Chondrocyte (in vitro differentiated cells): ENCODE data around the gene BCKDK. TPM values are rescaled to one million over a fixed set of nuclear protein-coding genes. Genes with fewer than 3 reads are reported as not detected.
"Not testable (repeated sequence)": the region's sequence is repeated elsewhere in the genome, so short reads cannot be mapped to it uniquely, and the experiment has no call there.

Source experiments
- DNase-seq: peaks from one replicate; pipeline ENCODE4 v3.0.0; 2021; ENCODE audit warnings: mixed read lengths, low spot score
- H3K27ac Mint-ChIP-seq: one replicate; pipeline ENCODE4 v1.8.0; 2021; ENCODE audit warnings: mild to moderate bottlenecking, moderate library complexity, mixed read lengths; ENCODE audit not compliant: unreplicated experiment
- H3K27me3 Mint-ChIP-seq: 2 replicates; pipeline ENCODE4 v1.8.0; 2021; ENCODE audit warnings: low read depth, mixed read lengths
- H3K36me3 Mint-ChIP-seq: 2 replicates; pipeline ENCODE4 v1.8.0; 2021; ENCODE audit warnings: low read depth, mixed read lengths
- H3K4me1 Mint-ChIP-seq: 2 replicates; pipeline ENCODE4 v1.8.0; 2021; ENCODE audit warnings: low read depth, mild to moderate bottlenecking, mixed read lengths
- H3K4me3 Mint-ChIP-seq: one replicate; pipeline ENCODE4 v1.8.0; 2021; ENCODE audit warnings: mild to moderate bottlenecking, moderate library complexity, mixed read lengths; ENCODE audit not compliant: unreplicated experiment
- H3K9me3 Mint-ChIP-seq: 2 replicates; pipeline ENCODE4 v1.8.0; 2021; ENCODE audit warnings: low read depth, mixed read lengths
- CTCF ChIP-seq: fragments of 200-600 bp; sonication (generic); IDR thresholded peaks from 2 replicates; pipeline ENCODE4 v1.5.0; 2021; ENCODE audit warnings: antibody characterized with exemption, mild to moderate bottlenecking, moderate library complexity
- total RNA-seq: library from RNA; stranded (reverse); gene quantifications from 3 replicates; pipeline ENCODE4 v1.2.1, GENCODE V29; 2021

Gene BCKDK
- total RNA-seq, 1 donor from 2014 or later: 36.3 TPM

GRCh38 chr16:31092330-31092729 is 15.9 kb upstream of the BCKDK start:
- no peaks in the 10 kb centered on the region for H3K9me3 Mint-ChIP-seq
- H3K36me3 Mint-ChIP-seq: peaks cover 4% of the 10 kb centered on the region
- H3K4me3 Mint-ChIP-seq: peak overlapping the region; percentile 4
- DNase-seq: no peak
- peak overlapping the region; percentile 41 for H3K27ac Mint-ChIP-seq
- no peak for TF ChIP-seq CTCF
- H3K27me3 Mint-ChIP-seq: no peaks in the 10 kb centered on the region
- H3K4me1 Mint-ChIP-seq: peaks cover 30% of the 10 kb centered on the region

GRCh38 chr16:31093132-31093703 is 15.0 kb upstream of the BCKDK start:
- Mint-ChIP-seq H3K27me3 (no peaks in the 10 kb centered on the region), H3K27ac (peak overlapping the region; percentile 88), H3K4me3 (peak overlapping the region; percentile 98), H3K4me1 (peaks cover 30% of the 10 kb centered on the region), H3K36me3 (peaks cover 4% of the 10 kb centered on the region), H3K9me3 (no peaks in the 10 kb centered on the region)
- no peak for TF ChIP-seq CTCF
- no peak for DNase-seq

- Mint-ChIP-seq H3K9me3 (no peaks in the 10 kb centered on the region), H3K4me1 (peaks cover 30% of the 10 kb centered on the region), H3K4me3 (peak overlapping the region; percentile 98), H3K27me3 (no peaks in the 10 kb centered on the region), H3K36me3 (peaks cover 4% of the 10 kb centered on the region), H3K27ac (peak overlapping the region; percentile 88)
- TF ChIP-seq CTCF: no peak
- DNase-seq: no peak
These were observed 14.1 kb upstream of the BCKDK start for GRCh38 chr16:31094088-31094423.

GRCh38 chr16:31094424-31095120 is 13.6 kb upstream of the BCKDK start, which contains the start of gene VKORC1:
VKORC1 (minus strand) TSS chr16:31094797; CDS start chr16:31094729, 68 bp downstream.
- peak; percentile 97 for DNase-seq
- Mint-ChIP-seq H3K27me3 (no peaks in the 10 kb centered on the region), H3K4me3 (peak within 1 kb of the TSS; percentile 98), H3K36me3 (peaks cover 4% of the 10 kb centered on the region), H3K4me1 (peaks cover 30% of the 10 kb centered on the region), H3K9me3 (peaks cover under 1% of the 10 kb centered on the region), H3K27ac (peak within 1 kb of the TSS; percentile 88)
- TF ChIP-seq CTCF: peak; percentile 29

GRCh38 chr16:31099860-31100638 is 8.1 kb upstream of the BCKDK start:
- Mint-ChIP-seq H3K27me3 (no peaks in the 10 kb centered on the region), H3K27ac (no peak overlapping the region), H3K36me3 (peaks cover 1% of the 10 kb centered on the region), H3K9me3 (peaks cover 7% of the 10 kb centered on the region), H3K4me1 (peaks cover 8% of the 10 kb centered on the region), H3K4me3 (no peak overlapping the region)
- no peak for TF ChIP-seq CTCF
- no peak for DNase-seq

- H3K27ac Mint-ChIP-seq, H3K4me1 Mint-ChIP-seq, H3K4me3 Mint-ChIP-seq, DNase-seq, H3K27me3 Mint-ChIP-seq, H3K9me3 Mint-ChIP-seq, H3K36me3 Mint-ChIP-seq: not testable (repeated sequence)
These were observed 7.1 kb upstream of the BCKDK start for GRCh38 chr16:31100876-31101641.
